ENCODE results near the gene PMM1.
A peak's percentile ranks its signal among the peaks of the same experiment; 100 is the strongest.
"Not testable (repeated sequence)": the region's sequence is repeated elsewhere in the genome, so short reads cannot be mapped to it uniquely, and the experiment has no call there.

PMM1 gene

GRCh38 chr22:41589391-41590241 is at the start of gene PMM1:
Gene PMM1, minus strand, starts transcription at chr22:41589840. Its CDS starts 35 bp downstream, at chr22:41589805.
- DNase-seq: peak; percentile 100

- no peak for DNase-seq
These were observed 49.1 kb upstream of the PMM1 start for GRCh38 chr22:41638748-41639147.

GRCh38 chr22:41638124-41638523 is 48.5 kb upstream of the PMM1 start:
- DNase-seq: no peak

- DNase-seq: not testable (repeated sequence)
These were observed 48.0 kb upstream of the PMM1 start for GRCh38 chr22:41637623-41638022.

- DNase-seq: no peak
These were observed 46.8 kb upstream of the PMM1 start for GRCh38 chr22:41636467-41636866.

GRCh38 chr22:41634610-41635009 is 45.0 kb upstream of the PMM1 start:
- DNase-seq: not testable (repeated sequence)

GRCh38 chr22:41631615-41632014 is 42.0 kb upstream of the PMM1 start:
- DNase-seq: not testable (repeated sequence)

GRCh38 chr22:41631115-41631514 is 41.5 kb upstream of the PMM1 start:
- not testable (repeated sequence) for DNase-seq

- no peak for DNase-seq
These were observed 35.9 kb upstream of the PMM1 start for GRCh38 chr22:41625577-41625976.

- no peak for DNase-seq
These were observed 32.2 kb upstream of the PMM1 start for GRCh38 chr22:41621911-41622179.

- peak; percentile 98 to 100 (median 100) for DNase-seq
These were observed 31.7 kb upstream of the PMM1 start, which contains the start of gene XRCC6 for GRCh38 chr22:41621099-41621910. Gene XRCC6, plus strand, starts transcription at chr22:41621295. Its CDS starts 710 bp downstream, at chr22:41622005.

GRCh38 chr22:41620589-41621098 is 31.0 kb upstream of the PMM1 start, which contains the start of gene DESI1:
Gene DESI1, minus strand, starts transcription at chr22:41621043. Its CDS starts 204 bp downstream, at chr22:41620839.
- peak in 1 of 4 experiments; percentile 45 for DNase-seq

GRCh38 chr22:41619979-41620588 is 30.4 kb upstream of the PMM1 start:
- peak in 1 of 4 experiments; percentile 41 for DNase-seq

- DNase-seq: no peak
These were observed 23.8 kb upstream of the PMM1 start for GRCh38 chr22:41613456-41613855.

GRCh38 chr22:41612603-41613306 is 23.1 kb upstream of the PMM1 start:
- DNase-seq: no peak

- no peak for DNase-seq
These were observed 18.7 kb upstream of the PMM1 start for GRCh38 chr22:41608386-41608785.

- DNase-seq: no peak
These were observed 14.3 kb upstream of the PMM1 start for GRCh38 chr22:41603873-41604332.

- no peak for DNase-seq
These were observed 11.3 kb upstream of the PMM1 start for GRCh38 chr22:41600976-41601375.

GRCh38 chr22:41598891-41599635 is 9.4 kb upstream of the PMM1 start:
- no peak for DNase-seq

GRCh38 chr22:41598081-41598480 is 8.4 kb upstream of the PMM1 start:
- DNase-seq: no peak

GRCh38 chr22:41597635-41597953 is 8.0 kb upstream of the PMM1 start:
- DNase-seq: no peak

Data from activated CD4-positive, CD25-positive, alpha-beta regulatory T cell (primary cell).